Keratinocyte (primary cell): ENCODE data around the gene BBLN. TPM values are rescaled to one million over a fixed set of nuclear protein-coding genes. Genes with fewer than 3 reads are reported as not detected.

Experiments used
- DNase-seq: peaks from one replicate; pipeline ENCODE4 v3.0.0-alpha.2; 2011; ENCODE audit warnings: low read depth, missing footprints, low spot score
- FAIRE-seq: peaks from 2 replicates; lab custom pipeline; 2011; peaks lifted over from hg19 to GRCh38; lab: Jason Lieb, UNC
- H2AFZ ChIP-seq: 2 replicates; pipeline ENCODE4 v1.6.0; 2012; ENCODE audit warnings: low read length, control low read depth, inconsistent platforms; ENCODE audit not compliant: control insufficient read depth
- H3K27ac ChIP-seq: 2 replicates; pipeline ENCODE4 v1.5.1; 2011; ENCODE audit warnings: low read length; ENCODE audit not compliant: control insufficient read depth, insufficient read depth
- H3K27me3 ChIP-seq: 3 replicates; pipeline ENCODE4 v1.6.0; 2011; ENCODE audit warnings: low read length; ENCODE audit not compliant: control insufficient read depth, insufficient read depth; ENCODE audit errors: extremely low read depth
- H3K36me3 ChIP-seq, 2 experiments: 2 replicates in 1 of 2; 3 replicates in 1 of 2; pipeline ENCODE4 v1.5.1; 2011; ENCODE audit warnings: low read length in 2 of 2, mild to moderate bottlenecking in 1 of 2; ENCODE audit not compliant: control insufficient read depth in 2 of 2, insufficient read depth in 2 of 2; ENCODE audit errors: extremely low read depth in 1 of 2
- H3K4me1 ChIP-seq: 3 replicates; pipeline ENCODE4 v1.5.1; 2011; ENCODE audit warnings: low read length; ENCODE audit not compliant: control insufficient read depth, insufficient read depth; ENCODE audit errors: extremely low read depth
- H3K4me2 ChIP-seq: 3 replicates; pipeline ENCODE4 v1.6.0; 2011; ENCODE audit warnings: low read depth, low read length; ENCODE audit not compliant: control insufficient read depth, insufficient read depth; ENCODE audit errors: extremely low read depth
- H3K4me3 ChIP-seq, 3 experiments: fragments of 200-600 bp in 1 of 3; sonication (generic) in 1 of 3; 2 replicates in 2 of 3; 3 replicates in 1 of 3; pipeline ENCODE4 v1.5.1; 2011 to 2016; ENCODE audit warnings: low read length in 3 of 3, mild to moderate bottlenecking in 3 of 3, control low read depth in 2 of 3, inconsistent platforms in 1 of 3, low read depth in 1 of 3, mixed read lengths in 1 of 3, mixed run types in 1 of 3, moderate library complexity in 1 of 3; ENCODE audit not compliant: control insufficient read depth in 2 of 3, insufficient read depth in 2 of 3; ENCODE audit errors: extremely low read depth in 1 of 3
- H3K79me2 ChIP-seq: 2 replicates; pipeline ENCODE4 v1.6.0; 2012; ENCODE audit warnings: low read length; ENCODE audit not compliant: control insufficient read depth, insufficient read depth
- H3K9ac ChIP-seq: 3 replicates; pipeline ENCODE4 v1.6.0; 2011; ENCODE audit warnings: low read length; ENCODE audit not compliant: control insufficient read depth, insufficient read depth; ENCODE audit errors: extremely low read depth
- H3K9me1 ChIP-seq: 3 replicates; pipeline ENCODE4 v1.6.0; 2011; ENCODE audit warnings: low read length; ENCODE audit not compliant: control insufficient read depth, insufficient read depth; ENCODE audit errors: extremely low read depth
- H3K9me3 ChIP-seq: 2 replicates; pipeline ENCODE4 v1.5.1; 2012; ENCODE audit warnings: low read depth, low read length; ENCODE audit not compliant: control insufficient read depth
- H4K20me1 ChIP-seq: 3 replicates; pipeline ENCODE4 v1.6.0; 2011; ENCODE audit warnings: low read length; ENCODE audit not compliant: control insufficient read depth, insufficient read depth; ENCODE audit errors: extremely low read depth
- CTCF ChIP-seq, 3 experiments: IDR thresholded peaks in 1 of 3; conservative IDR thresholded peaks in 1 of 3; optimal IDR thresholded peaks in 1 of 3; 2 replicates in 2 of 3; 3 replicates in 1 of 3; pipeline versions ENCODE3 to v1.5.1; 2011; ENCODE audit warnings: low read length in 3 of 3, mild to moderate bottlenecking in 3 of 3, moderate library complexity in 2 of 3, control low read depth in 1 of 3, inconsistent platforms in 1 of 3; ENCODE audit not compliant: insufficient read depth in 2 of 3; ENCODE audit errors: extremely low read depth in 1 of 3
- EZH2 ChIP-seq: IDR thresholded peaks from one replicate; pipeline ENCODE4 v1.6.1; 2012; ENCODE audit warnings: inconsistent platforms, mild to moderate bottlenecking, low read length, moderate library complexity
- dilution Hi-C: fragments of 300-500 bp; cut with MboI; formaldehyde crosslinking; loops from one replicate; pipeline ENCODE4 v1.7.0; 2020; ENCODE audit warnings: low sequenced_read_pairs; ENCODE audit not compliant: extremely low pct_ligation_motif_present
- polyA plus RNA-seq, 5 experiments: library from polyadenylated mRNA; depleted of rRNA in 3 of 5; stranded (reverse) in 3 of 5; stranded (forward) in 1 of 5; unstranded in 1 of 5; fragments of >200 nt; gene quantifications; 1 replicate in 1 of 5; 2 replicates in 3 of 5; 3 replicates in 1 of 5; pipeline versions ENCODE4 v1.2.1 to v1.2.3, GENCODE V29; 2011 to 2012; ENCODE audit warnings: missing spikeins in 2 of 5, low read depth in 1 of 5, low replicate concordance in 1 of 5

Gene BBLN
- polyA plus RNA-seq, 1 donor (not counting 4 experiments of a cell fraction or from before 2014, with no cell fraction given), result 35.9 TPM

DNA sequence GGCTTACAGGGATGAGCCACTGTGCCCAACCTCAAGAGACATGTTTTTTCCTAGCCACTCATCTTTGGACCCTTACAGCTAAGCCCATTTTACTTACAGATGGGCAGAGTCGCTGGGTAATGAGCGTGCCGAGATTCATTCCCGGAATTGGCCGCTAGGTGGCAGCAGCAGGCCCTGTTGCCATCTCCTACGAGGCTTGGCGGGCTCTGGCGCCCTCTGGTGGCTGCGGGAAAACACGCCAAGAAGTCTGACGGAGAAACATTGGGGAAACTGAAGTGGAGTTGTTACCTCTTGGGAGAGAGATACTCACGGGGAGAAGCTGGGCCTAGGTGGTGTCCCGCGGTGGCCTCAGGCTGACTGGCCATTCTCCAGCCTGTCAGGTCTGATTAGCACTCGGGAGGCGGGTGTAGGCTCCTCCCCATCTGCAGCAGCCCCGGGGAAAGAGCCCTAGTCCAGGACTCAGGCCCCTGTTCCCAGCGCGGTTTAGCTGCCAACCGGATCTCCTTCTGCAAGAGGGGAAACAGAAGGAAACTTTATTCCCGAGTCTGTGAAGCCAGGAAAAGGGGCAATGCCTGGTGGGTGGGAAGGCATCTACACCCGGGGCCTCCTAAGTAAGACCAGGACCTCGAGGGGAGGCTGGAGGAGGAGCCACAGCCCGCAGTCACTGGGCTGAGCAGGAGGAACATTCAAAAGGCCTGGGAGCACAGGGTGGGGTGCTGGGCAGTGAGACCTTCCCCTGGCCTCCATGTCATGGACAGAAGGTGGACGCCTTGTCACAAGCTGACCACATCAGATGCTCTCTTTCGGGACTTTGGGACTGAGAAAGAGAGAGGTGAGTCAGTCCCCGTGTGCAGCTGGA is 42.2 kb upstream of the BBLN start:
- no peak overlapping the region for H3K4me2 ChIP-seq

GRCh38 chr9:128118472-128118857 is 41.6 kb upstream of the BBLN start:
- H3K27me3 ChIP-seq, result no peaks in the 10 kb centered on the region
- H3K4me2 ChIP-seq, result no peak overlapping the region
- no peaks in the 10 kb centered on the region for H3K79me2 ChIP-seq
- dilution Hi-C loops, result no loop called here
- no peaks in the 10 kb centered on the region for H3K9me3 ChIP-seq
- H3K4me3 ChIP-seq, result no peak overlapping the region
- H3K36me3 ChIP-seq, result peaks cover 13 to 22% of the 10 kb centered on the region in 2 experiments
- H2AFZ ChIP-seq, result no peak overlapping the region
- no peak for DNase-seq
- H3K27ac ChIP-seq, result no peak overlapping the region
- FAIRE-seq, result no peak
- H3K9me1 ChIP-seq, result no peaks in the 10 kb centered on the region
- no peaks in the 10 kb centered on the region for H4K20me1 ChIP-seq
- peaks cover 6% of the 10 kb centered on the region for H3K4me1 ChIP-seq
- TF ChIP-seq EZH2, result no peak
- no peak for TF ChIP-seq CTCF (optimal IDR thresholded peaks at IDR 0.05 in 1 of 3, IDR thresholded peaks at IDR 0.05 in 1 of 3, conservative IDR thresholded peaks at IDR 0.05 in 1 of 3; ENCODE audit: extremely low read depth in 1 of 3, insufficient read depth in 2 of 3, low read length in 3 of 3)
- H3K9ac ChIP-seq, result no peak overlapping the region

More for the DNA sequence above, 42.2 kb upstream of the BBLN start:
- Histone ChIP-seq H3K9me1 (no peaks in the 10 kb centered on the region), H2AFZ (no peak overlapping the region), H3K9ac (no peak overlapping the region), H3K36me3 (peaks cover 11 to 20% of the 10 kb centered on the region in 2 experiments), H3K9me3 (no peaks in the 10 kb centered on the region), H4K20me1 (no peaks in the 10 kb centered on the region), H3K4me3 (no peak overlapping the region), H3K79me2 (no peaks in the 10 kb centered on the region), H3K4me1 (peaks cover 6% of the 10 kb centered on the region), H3K27me3 (no peaks in the 10 kb centered on the region), H3K27ac (no peak overlapping the region)
- DNase-seq, result no peak
- FAIRE-seq, result peak; percentile 70
- TF ChIP-seq CTCF (optimal IDR thresholded peaks at IDR 0.05 in 1 of 3, IDR thresholded peaks at IDR 0.05 in 1 of 3, conservative IDR thresholded peaks at IDR 0.05 in 1 of 3; ENCODE audit: extremely low read depth in 1 of 3, insufficient read depth in 2 of 3, low read length in 3 of 3), result peak; percentile 100
- no peak for TF ChIP-seq EZH2
- dilution Hi-C loops, result no loop called here
